ENCODE data around the gene CAPN14. TPM values are rescaled to one million over a fixed set of nuclear protein-coding genes. Genes with fewer than 3 reads are reported as not detected.

The CAPN14 gene
- total RNA-seq, 3 donors from 2014 or later: 0.09 to 0.14 TPM; not detected in 1

DNA sequence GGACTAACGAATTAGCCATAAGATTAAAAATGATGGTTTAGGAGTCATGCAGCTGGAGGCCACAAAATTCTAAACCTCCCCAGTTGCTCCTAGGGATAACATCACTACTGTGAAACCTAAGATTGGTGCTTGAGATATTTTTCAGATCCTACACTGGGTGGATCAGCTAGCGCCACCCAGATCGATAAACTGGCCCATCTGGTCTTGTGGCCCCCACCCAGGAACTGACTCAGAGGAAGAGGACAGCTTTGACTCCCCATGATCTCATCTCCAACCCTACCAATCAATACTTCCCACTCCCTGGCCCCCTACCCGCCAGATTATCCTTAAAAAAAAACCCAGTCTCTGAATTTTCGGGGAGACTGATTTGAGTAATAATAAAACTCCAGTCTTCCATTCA, 84.5 kb downstream of the CAPN14 start:
- peaks cover 3% of the 10 kb centered on the region for H3K4me1 ChIP-seq (ENCODE audit: low read depth)
- DNase-seq (no peak), ATAC-seq (no peak)
- intact Hi-C loops (cut with DNase I, micrococcal nuclease): no loop called here
- no peaks in the 10 kb centered on the region for H3K36me3 ChIP-seq (ENCODE audit: low read depth)
- no peak overlapping the region for H3K4me3 ChIP-seq
- no peaks in the 10 kb centered on the region for H3K9me3 ChIP-seq
- TF ChIP-seq CTCF (IDR thresholded peaks at IDR 0.05): no peak

DNA sequence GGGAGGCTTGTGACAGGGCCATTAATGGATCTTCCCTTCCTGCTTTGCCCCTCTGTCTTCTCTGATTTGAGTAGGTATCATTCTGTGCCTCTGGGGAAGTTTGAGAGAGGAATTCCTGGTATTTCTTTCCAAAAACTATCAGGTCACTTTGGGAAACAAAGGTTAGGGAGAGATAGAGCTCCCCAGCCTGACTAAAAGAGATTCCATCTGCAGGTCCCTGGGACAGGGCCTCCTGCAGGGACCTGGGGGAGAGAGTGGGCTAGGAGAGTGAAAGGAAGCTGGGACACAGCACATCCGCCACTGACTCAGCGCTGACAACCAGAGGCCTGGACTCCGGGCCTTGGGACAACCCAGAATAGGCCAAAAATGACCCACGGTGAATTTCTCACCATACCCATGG, 85.4 kb downstream of the CAPN14 start:
- Histone ChIP-seq H3K9me3 (no peaks in the 10 kb centered on the region), H3K4me3 (no peak overlapping the region), H3K36me3 (ENCODE audit: low read depth) (no peaks in the 10 kb centered on the region), H3K4me1 (ENCODE audit: low read depth) (no peaks in the 10 kb centered on the region)
- TF ChIP-seq CTCF (IDR thresholded peaks at IDR 0.05): no peak
- DNase-seq: no peak
- intact Hi-C loops (cut with DNase I, micrococcal nuclease): no loop called here
- no peak for ATAC-seq

GRCh38 chr2:31129375-31130171, 87.7 kb downstream of the CAPN14 start:
- intact Hi-C loops (cut with DNase I, micrococcal nuclease): no loop called here
- ATAC-seq (no peak), DNase-seq (no peak)
- Histone ChIP-seq H3K4me1 (ENCODE audit: low read depth) (no peaks in the 10 kb centered on the region), H3K36me3 (ENCODE audit: low read depth) (no peaks in the 10 kb centered on the region), H3K4me3 (no peak overlapping the region), H3K9me3 (no peaks in the 10 kb centered on the region)
- no peak for TF ChIP-seq CTCF (IDR thresholded peaks at IDR 0.05)

DNA sequence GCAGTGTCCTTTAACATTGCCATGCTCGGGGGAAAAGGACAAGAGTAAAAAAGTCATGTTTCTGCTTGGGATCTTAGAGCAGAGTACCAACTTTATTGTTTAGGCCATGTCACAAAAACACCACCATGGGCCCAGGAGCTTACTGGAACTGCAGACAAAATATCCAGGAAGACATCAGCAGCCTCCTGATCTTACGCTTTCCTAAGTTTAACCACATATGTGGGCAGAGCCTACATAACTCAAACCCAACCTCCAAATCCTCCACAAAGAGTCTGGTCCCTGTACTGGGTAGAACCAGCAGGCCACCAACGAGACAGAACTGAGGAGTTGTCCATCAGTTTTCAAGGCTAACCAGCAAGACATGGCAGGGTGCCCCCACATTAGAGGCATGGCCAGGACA, 89.4 kb downstream of the CAPN14 start:
- Histone ChIP-seq H3K4me1 (ENCODE audit: low read depth) (no peaks in the 10 kb centered on the region), H3K36me3 (ENCODE audit: low read depth) (no peaks in the 10 kb centered on the region), H3K4me3 (no peak overlapping the region), H3K9me3 (no peaks in the 10 kb centered on the region)
- DNase-seq (no peak), ATAC-seq (no peak)
- intact Hi-C loops (cut with DNase I, micrococcal nuclease): no loop called here
- TF ChIP-seq CTCF (IDR thresholded peaks at IDR 0.05): no peak

DNA sequence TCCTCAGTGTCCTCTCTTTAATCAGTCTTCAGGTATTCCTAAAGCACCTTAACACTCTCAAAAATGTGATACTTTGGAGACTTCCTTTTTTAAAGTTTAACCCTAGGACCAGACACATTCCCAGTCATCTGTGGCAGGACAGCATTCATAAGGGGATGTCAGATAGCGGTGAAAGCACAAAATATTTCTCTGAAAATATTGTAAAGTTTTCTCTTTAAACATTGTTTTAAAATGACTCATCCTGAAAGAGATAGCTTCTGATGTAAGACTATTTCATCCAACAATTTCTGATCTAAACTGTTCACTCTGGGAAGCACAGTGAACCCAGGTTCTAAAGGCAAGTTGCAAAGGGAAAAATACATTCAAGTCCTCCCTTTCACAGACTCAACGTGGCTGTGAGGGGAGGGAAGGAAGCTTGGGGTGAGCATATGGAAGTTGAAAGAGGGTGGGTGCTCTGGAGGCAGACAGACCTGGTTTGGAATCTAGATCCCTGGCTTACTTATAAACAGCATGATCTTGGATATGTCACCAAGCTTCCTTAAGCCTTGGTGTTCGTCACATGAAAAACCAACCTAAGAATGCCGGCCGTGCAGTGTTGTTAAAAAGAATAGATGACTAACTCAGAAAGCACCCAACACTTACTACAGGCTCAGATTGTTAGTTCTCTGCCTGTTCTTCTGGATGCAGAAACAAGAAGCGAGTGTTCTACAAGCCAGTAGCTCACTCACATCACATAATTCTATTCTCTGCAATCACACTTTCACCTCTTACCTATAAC, 91.2 kb downstream of the CAPN14 start:
- DNase-seq (no peak), ATAC-seq (no peak)
- Histone ChIP-seq H3K36me3 (ENCODE audit: low read depth) (no peaks in the 10 kb centered on the region), H3K4me3 (no peak overlapping the region), H3K9me3 (no peaks in the 10 kb centered on the region), H3K4me1 (ENCODE audit: low read depth) (no peaks in the 10 kb centered on the region)
- intact Hi-C loops (cut with DNase I, micrococcal nuclease): no loop called here
- no peak for TF ChIP-seq CTCF (IDR thresholded peaks at IDR 0.05)
